Measurements from ENCODE around the gene CARNS1. TPM values are rescaled to one million over a fixed set of nuclear protein-coding genes. Genes with fewer than 3 reads are reported as not detected.
A peak's percentile ranks its signal among the peaks of the same experiment; 100 is the strongest.

Gene CARNS1
- total RNA-seq, 1 experiment from 2014 or later = 0.07 TPM

DNA sequence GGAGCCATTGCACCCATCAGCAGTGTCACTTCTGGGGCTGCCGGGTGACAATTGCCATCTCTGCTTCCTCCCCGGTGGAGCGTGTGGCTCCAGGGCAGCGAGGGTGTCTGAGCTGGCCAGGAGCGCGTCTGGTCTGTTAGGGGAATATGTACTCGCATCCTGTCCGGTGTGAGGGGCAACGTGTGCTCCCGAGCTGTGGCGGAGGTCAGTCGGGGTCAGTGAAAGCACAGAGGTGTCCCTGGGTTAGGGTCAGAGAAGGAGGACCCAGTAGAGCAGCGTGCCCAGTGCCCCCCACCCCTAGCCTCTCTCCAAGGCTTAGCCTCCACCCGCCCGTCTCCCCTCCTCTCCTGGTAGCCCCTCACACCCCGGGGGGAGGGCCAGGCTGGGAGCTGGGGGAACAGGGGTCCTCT lies 43.6 kb upstream of the CARNS1 start:
- no peak for DNase-seq (ENCODE audit: unreplicated experiment)
- BruUV-seq (replicated peaks) = no TSS peak
- Mint-ChIP-seq H3K4me1 (ENCODE audit: insufficient read depth, unreplicated experiment) (peaks cover 44% of the 10 kb centered on the region), H3K36me3 (ENCODE audit: insufficient read depth, unreplicated experiment) (peaks cover 11% of the 10 kb centered on the region), H3K9me3 (ENCODE audit: unreplicated experiment) (no peaks in the 10 kb centered on the region), H3K4me3 (ENCODE audit: unreplicated experiment) (peak overlapping the region; percentile 84), H3K27me3 (ENCODE audit: insufficient read depth, unreplicated experiment) (no peaks in the 10 kb centered on the region), H3K27ac (ENCODE audit: low read depth, unreplicated experiment) (no peak overlapping the region)
- intact Hi-C loops (cut with micrococcal nuclease) = no loop called here
- TF ChIP-seq, protein P1, sequence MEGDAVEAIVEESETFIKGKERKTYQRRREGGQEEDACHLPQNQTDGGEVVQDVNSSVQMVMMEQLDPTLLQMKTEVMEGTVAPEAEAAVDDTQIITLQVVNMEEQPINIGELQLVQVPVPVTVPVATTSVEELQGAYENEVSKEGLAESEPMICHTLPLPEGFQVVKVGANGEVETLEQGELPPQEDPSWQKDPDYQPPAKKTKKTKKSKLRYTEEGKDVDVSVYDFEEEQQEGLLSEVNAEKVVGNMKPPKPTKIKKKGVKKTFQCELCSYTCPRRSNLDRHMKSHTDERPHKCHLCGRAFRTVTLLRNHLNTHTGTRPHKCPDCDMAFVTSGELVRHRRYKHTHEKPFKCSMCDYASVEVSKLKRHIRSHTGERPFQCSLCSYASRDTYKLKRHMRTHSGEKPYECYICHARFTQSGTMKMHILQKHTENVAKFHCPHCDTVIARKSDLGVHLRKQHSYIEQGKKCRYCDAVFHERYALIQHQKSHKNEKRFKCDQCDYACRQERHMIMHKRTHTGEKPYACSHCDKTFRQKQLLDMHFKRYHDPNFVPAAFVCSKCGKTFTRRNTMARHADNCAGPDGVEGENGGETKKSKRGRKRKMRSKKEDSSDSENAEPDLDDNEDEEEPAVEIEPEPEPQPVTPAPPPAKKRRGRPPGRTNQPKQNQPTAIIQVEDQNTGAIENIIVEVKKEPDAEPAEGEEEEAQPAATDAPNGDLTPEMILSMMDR (IDR thresholded peaks at IDR 0.05; ENCODE audit: unreplicated experiment) = no peak
- ChIA-PET CTCF (interaction anchor here (0.5 to 19.3 kb wide), 5 partner anchors 10 to 104 kb away, joined by 3 to 659 read pairs (median 3); partner anchors contain the start of gene POLD4), POLR2A (interaction anchor here (1.5 to 6.9 kb wide), 3 partner anchors 10 to 17 kb away, joined by 4 to 91 read pairs (median 18); partner anchors contain the start of gene POLD4)

DNA sequence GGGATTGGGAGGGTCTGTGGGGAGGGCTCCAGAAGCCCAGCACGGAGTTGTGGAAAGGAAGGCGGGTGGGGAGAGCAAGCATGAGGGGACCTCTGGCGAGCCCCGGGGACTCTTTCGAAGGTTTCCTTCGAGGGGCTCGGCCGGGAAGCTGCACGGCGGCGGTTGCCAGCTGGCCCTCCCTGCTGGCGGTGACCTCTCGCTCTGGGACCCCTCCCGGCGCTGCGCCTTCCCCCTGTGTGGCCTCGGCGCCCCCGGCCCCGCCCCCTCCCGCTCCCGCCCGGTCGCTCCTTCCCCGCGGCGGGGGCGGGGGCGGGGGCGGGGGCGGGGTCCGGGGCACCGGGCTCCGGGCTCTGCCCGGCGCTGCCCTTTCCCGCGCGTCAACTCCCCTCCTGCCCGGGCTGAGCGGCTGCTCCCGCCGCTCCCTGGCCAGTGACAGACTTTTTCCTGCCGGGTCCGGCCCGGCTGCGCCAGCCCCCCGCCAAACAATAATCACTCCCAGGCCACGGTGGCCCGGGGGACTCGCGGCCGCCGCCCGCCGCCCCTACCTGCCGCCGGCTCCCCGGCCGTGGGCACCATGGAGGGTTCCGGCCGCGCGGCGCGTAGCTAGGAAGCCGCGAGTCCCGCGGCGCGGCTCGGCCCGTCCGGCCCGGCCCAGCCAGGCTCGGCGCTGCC lies 43.0 kb upstream of the CARNS1 start:
- no peaks in the 10 kb centered on the region for H3K27me3 Mint-ChIP-seq (ENCODE audit: insufficient read depth, unreplicated experiment)
- no TSS peak for BruUV-seq (replicated peaks)
- H3K4me1 Mint-ChIP-seq (ENCODE audit: insufficient read depth, unreplicated experiment) = peaks cover 46% of the 10 kb centered on the region
- H3K27ac Mint-ChIP-seq (ENCODE audit: low read depth, unreplicated experiment) = no peak overlapping the region
- ChIA-PET POLR2A (interaction anchor here (1.0 to 6.9 kb wide), 5 partner anchors 10 to 133 kb away, joined by 3 to 91 read pairs (median 11); partner anchors contain the start of gene POLD4), CTCF (interaction anchor here (0.6 to 19.3 kb wide), 5 partner anchors 9 to 133 kb away, joined by 3 to 659 read pairs (median 4); partner anchors contain the start of gene POLD4)
- DNase-seq (ENCODE audit: unreplicated experiment) = no peak
- H3K9me3 Mint-ChIP-seq (ENCODE audit: unreplicated experiment) = no peaks in the 10 kb centered on the region
- intact Hi-C loops (cut with micrococcal nuclease) = no loop called here
- peaks cover 11% of the 10 kb centered on the region for H3K36me3 Mint-ChIP-seq (ENCODE audit: insufficient read depth, unreplicated experiment)
- H3K4me3 Mint-ChIP-seq (ENCODE audit: unreplicated experiment) = peak overlapping the region; percentile 84
- TF ChIP-seq, protein P1 (IDR thresholded peaks at IDR 0.05; ENCODE audit: unreplicated experiment) = no peak

DNA sequence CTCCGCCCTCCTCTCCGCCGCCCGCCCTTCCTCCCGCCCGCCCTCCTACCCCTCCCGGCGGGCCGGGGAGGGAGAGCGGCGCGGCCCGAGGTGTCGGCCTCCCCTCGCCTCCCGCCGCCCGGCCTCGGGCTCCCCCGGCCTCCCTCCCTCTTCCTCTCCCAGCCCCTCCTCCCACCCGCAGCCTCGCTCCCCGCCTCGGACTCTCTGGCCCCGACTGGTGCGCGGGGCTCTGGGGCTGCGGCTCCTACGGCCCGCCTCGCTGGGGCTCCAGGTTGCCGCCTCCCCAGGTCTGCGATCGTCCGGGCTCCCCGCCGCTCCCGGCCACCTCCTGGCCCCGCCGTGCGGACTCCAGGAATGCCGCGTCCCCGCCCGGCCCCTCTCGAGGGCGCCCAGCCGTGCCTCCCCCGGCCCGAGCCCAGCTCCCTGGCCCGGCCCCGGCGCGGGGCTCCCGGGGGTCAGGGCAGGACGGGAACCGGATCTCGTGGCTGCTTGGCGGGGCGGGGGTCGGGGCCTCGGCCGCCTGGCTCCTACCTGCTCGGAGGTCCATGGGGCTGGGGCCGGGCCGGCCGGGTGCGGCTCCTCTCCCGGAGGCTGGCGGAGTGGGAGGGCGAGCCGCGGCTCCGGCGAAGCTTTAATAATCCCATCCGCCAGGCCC lies 42.4 kb upstream of the CARNS1 start, which contains the start of gene CLCF1:
Gene CLCF1, minus strand, starts transcription at position 606 of the 655 bp plus-strand sequence. Its CDS starts 59 bp downstream, at position 547.
- DNase-seq (ENCODE audit: unreplicated experiment) = peak; percentile 61
- intact Hi-C loops (cut with micrococcal nuclease) = no loop called here
- H3K27me3 Mint-ChIP-seq (ENCODE audit: insufficient read depth, unreplicated experiment) = no peaks in the 10 kb centered on the region
- ChIA-PET CTCF (interaction anchor here (0.6 to 19.3 kb wide), 6 partner anchors 9 to 751 kb away, joined by 3 to 659 read pairs (median 3); partner anchors contain the start of gene POLD4), POLR2A (interaction anchor here (0.9 to 6.9 kb wide), 10 partner anchors 10 to 606 kb away, joined by 3 to 91 read pairs (median 4); partner anchors contain the start of genes POLD4 and RAD9A)
- H3K9me3 Mint-ChIP-seq (ENCODE audit: unreplicated experiment) = no peaks in the 10 kb centered on the region
- H3K4me3 Mint-ChIP-seq (ENCODE audit: unreplicated experiment) = peak within 1 kb of the TSS; percentile 84
- H3K27ac Mint-ChIP-seq (ENCODE audit: low read depth, unreplicated experiment) = peak within 1 kb of the TSS; percentile 73
- TF ChIP-seq, protein P1 (IDR thresholded peaks at IDR 0.05; ENCODE audit: unreplicated experiment) = no peak
- peaks cover 11% of the 10 kb centered on the region for H3K36me3 Mint-ChIP-seq (ENCODE audit: insufficient read depth, unreplicated experiment)
- peaks cover 39% of the 10 kb centered on the region for H3K4me1 Mint-ChIP-seq (ENCODE audit: insufficient read depth, unreplicated experiment)
- no TSS peak for BruUV-seq (replicated peaks)

All from MCF 10A (cell line).